WTC11 (cell line): ENCODE results near the gene WWOX. TPM values are rescaled to one million over a fixed set of nuclear protein-coding genes. Genes with fewer than 3 reads are reported as not detected.

Experiments used
- ATAC-seq: fragments of 200-7000 bp; cut with Tn5 transposase; 2 replicates; pipeline ENCODE4 v1.10.0; 2021; ENCODE audit warnings: mild to moderate bottlenecking, moderate library complexity
- CTCF ChIA-PET: fragments of 300-600 bp; sonication (Branson Sonifier 250); formaldehyde crosslinking; loops from one replicate; lab custom pipeline; 2021; ENCODE audit warnings: antibody characterized with exemption; lab: Charles Lee
- POLR2A ChIA-PET: fragments of 350-600 bp; sonication (Branson Sonifier 250); formaldehyde crosslinking; loops from one replicate; lab custom pipeline; 2021; ENCODE audit warnings: antibody characterized with exemption; lab: Charles Lee
- DNase-seq: peaks from one replicate; pipeline ENCODE4 v3.0.0; 2021; ENCODE audit warnings: low spot score
- H3K27ac Mint-ChIP-seq: 2 replicates; pipeline ENCODE4 v1.8.0; 2021; ENCODE audit warnings: mixed read lengths
- H3K27me3 Mint-ChIP-seq: 2 replicates; pipeline ENCODE4 v1.8.0; 2021; ENCODE audit warnings: low read depth, mild to moderate bottlenecking, moderate library complexity, mixed read lengths
- H3K36me3 Mint-ChIP-seq: 2 replicates; pipeline ENCODE4 v1.8.0; 2021; ENCODE audit warnings: mixed read lengths
- H3K4me1 Mint-ChIP-seq: 2 replicates; pipeline ENCODE4 v1.8.0; 2022; ENCODE audit warnings: mixed read lengths
- H3K4me3 Mint-ChIP-seq: 2 replicates; pipeline ENCODE4 v1.8.0; 2021; ENCODE audit warnings: mild to moderate bottlenecking, moderate library complexity, mixed read lengths
- H3K9me3 Mint-ChIP-seq: 2 replicates; pipeline ENCODE4 v1.8.0; 2021; ENCODE audit warnings: mixed read lengths
- ATF1 ChIP-seq: sonication (generic); formaldehyde crosslinking; IDR thresholded peaks from 2 replicates; pipeline ENCODE4 v1.8.1; 2023; ENCODE audit warnings: mild to moderate bottlenecking, moderate library complexity, missing genetic modification reagents
- CREM ChIP-seq: sonication (generic); formaldehyde crosslinking; IDR thresholded peaks from 2 replicates; pipeline ENCODE4 v1.8.1; 2022; ENCODE audit warnings: mild to moderate bottlenecking, missing genetic modification reagents, moderate library complexity
- JAZF1 ChIP-seq: fragments of 250-450 bp; sonication (Bioruptor Pico); IDR thresholded peaks from 2 replicates; pipeline ENCODE4 v1.9.0; 2021; ENCODE audit warnings: moderate library complexity, mild to moderate bottlenecking, inconsistent platforms
- KAT7 ChIP-seq: sonication (generic); formaldehyde crosslinking; IDR thresholded peaks from 2 replicates; pipeline ENCODE4 v1.8.1; 2023; ENCODE audit warnings: missing genetic modification reagents, mild to moderate bottlenecking, borderline replicate concordance
- MAX ChIP-seq: sonication (generic); formaldehyde crosslinking; IDR thresholded peaks from 2 replicates; pipeline ENCODE4 v1.8.0; 2022; ENCODE audit warnings: mild to moderate bottlenecking, missing genetic modification reagents
- MXD4 ChIP-seq: fragments of 250-450 bp; sonication (Bioruptor Pico); IDR thresholded peaks from 2 replicates; pipeline ENCODE4 v1.8.0; 2021; ENCODE audit warnings: mild to moderate bottlenecking, moderate library complexity, borderline replicate concordance
- NFYB ChIP-seq: sonication (generic); formaldehyde crosslinking; conservative IDR thresholded peaks from 2 replicates; pipeline ENCODE4 v1.8.0; 2022; ENCODE audit warnings: low read depth, missing genetic modification reagents
- RELA ChIP-seq: sonication (generic); formaldehyde crosslinking; IDR thresholded peaks from 2 replicates; pipeline ENCODE4 v1.8.1; 2022; ENCODE audit warnings: missing genetic modification reagents, mild to moderate bottlenecking, borderline replicate concordance
- SMAD4 ChIP-seq: sonication (generic); formaldehyde crosslinking; IDR thresholded peaks from 2 replicates; pipeline ENCODE4 v1.8.0; 2022; ENCODE audit warnings: mild to moderate bottlenecking, missing genetic modification reagents
- ZNF232 ChIP-seq: sonication (generic); formaldehyde crosslinking; IDR thresholded peaks from 2 replicates; pipeline ENCODE4 v1.8.0; 2022; ENCODE audit warnings: mild to moderate bottlenecking, missing genetic modification reagents
- ZNF396 ChIP-seq: fragments of 250-450 bp; sonication (Bioruptor Pico); IDR thresholded peaks from 2 replicates; pipeline ENCODE4 v1.8.0; 2021; ENCODE audit warnings: mild to moderate bottlenecking, moderate library complexity, borderline replicate concordance
- ZNF671 ChIP-seq: fragments of 250-450 bp; sonication (Bioruptor Pico); IDR thresholded peaks from 2 replicates; pipeline ENCODE4 v1.8.0; 2021; ENCODE audit warnings: mild to moderate bottlenecking
- total RNA-seq: library from RNA; stranded (reverse); gene quantifications from 3 replicates; pipeline ENCODE4 v1.2.3, GENCODE V29; 2021
- TF ChIP-seq, protein P1 (sequence below): sonication (generic); formaldehyde crosslinking; IDR thresholded peaks from 2 replicates; pipeline ENCODE4 v1.8.1; 2023; ENCODE audit warnings: mild to moderate bottlenecking, moderate library complexity, missing genetic modification reagents
- TF ChIP-seq, protein P2 (sequence below): sonication (generic); formaldehyde crosslinking; IDR thresholded peaks from 2 replicates; pipeline ENCODE4 v1.8.0; 2023; ENCODE audit warnings: mild to moderate bottlenecking, missing genetic modification reagents
- TF ChIP-seq, protein P3 (sequence below): sonication (generic); formaldehyde crosslinking; IDR thresholded peaks from 2 replicates; pipeline ENCODE4 v1.8.1; 2022; ENCODE audit warnings: mild to moderate bottlenecking, missing genetic modification reagents, moderate library complexity, borderline replicate concordance
- TF ChIP-seq, protein P4 (sequence below): fragments of 250-450 bp; sonication (Bioruptor Pico); IDR thresholded peaks from 2 replicates; pipeline ENCODE4 v1.9.0; 2021; ENCODE audit warnings: mild to moderate bottlenecking

The WWOX gene
- total RNA-seq, 1 experiment from 2014 or later, result 15.7 TPM

DNA sequence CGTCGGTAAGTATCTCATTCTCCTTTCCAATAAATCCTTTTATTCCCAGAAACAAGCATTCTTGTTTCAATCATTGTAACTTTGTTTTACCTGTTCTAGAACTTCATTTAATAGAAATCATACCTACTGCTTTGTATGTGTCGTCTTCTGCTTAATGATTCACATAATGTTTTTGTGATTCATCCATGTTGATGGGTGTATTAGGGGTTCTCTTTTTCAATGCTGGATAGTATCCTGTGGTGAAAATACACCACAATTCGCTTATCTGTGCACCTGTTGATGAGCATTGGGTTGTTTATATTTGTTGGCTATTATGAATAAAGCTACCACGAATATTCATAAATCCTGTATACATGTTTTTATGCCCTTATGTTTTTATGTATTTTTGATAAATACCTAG lies 797.8 kb downstream of the WWOX start:
- no peaks in the 10 kb centered on the region for H3K9me3 Mint-ChIP-seq
- DNase-seq, result no peak
- TF ChIP-seq ZNF671 (CRISPR knock-in tag), result no peak
- TF ChIP-seq, protein P1, sequence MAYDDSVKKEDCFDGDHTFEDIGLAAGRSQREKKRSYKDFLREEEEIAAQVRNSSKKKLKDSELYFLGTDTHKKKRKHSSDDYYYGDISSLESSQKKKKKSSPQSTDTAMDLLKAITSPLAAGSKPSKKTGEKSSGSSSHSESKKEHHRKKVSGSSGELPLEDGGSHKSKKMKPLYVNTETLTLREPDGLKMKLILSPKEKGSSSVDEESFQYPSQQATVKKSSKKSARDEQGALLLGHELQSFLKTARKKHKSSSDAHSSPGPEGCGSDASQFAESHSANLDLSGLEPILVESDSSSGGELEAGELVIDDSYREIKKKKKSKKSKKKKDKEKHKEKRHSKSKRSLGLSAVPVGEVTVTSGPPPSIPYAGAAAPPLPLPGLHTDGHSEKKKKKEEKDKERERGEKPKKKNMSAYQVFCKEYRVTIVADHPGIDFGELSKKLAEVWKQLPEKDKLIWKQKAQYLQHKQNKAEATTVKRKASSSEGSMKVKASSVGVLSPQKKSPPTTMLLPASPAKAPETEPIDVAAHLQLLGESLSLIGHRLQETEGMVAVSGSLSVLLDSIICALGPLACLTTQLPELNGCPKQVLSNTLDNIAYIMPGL, result no peak
- CTCF ChIA-PET, result no interaction called here
- no peaks in the 10 kb centered on the region for H3K36me3 Mint-ChIP-seq
- H3K27ac Mint-ChIP-seq, result no peak overlapping the region
- H3K4me1 Mint-ChIP-seq, result peaks cover 32% of the 10 kb centered on the region
- no peaks in the 10 kb centered on the region for H3K27me3 Mint-ChIP-seq
- POLR2A ChIA-PET, result no interaction called here
- no peak for ATAC-seq
- H3K4me3 Mint-ChIP-seq, result no peak overlapping the region

DNA sequence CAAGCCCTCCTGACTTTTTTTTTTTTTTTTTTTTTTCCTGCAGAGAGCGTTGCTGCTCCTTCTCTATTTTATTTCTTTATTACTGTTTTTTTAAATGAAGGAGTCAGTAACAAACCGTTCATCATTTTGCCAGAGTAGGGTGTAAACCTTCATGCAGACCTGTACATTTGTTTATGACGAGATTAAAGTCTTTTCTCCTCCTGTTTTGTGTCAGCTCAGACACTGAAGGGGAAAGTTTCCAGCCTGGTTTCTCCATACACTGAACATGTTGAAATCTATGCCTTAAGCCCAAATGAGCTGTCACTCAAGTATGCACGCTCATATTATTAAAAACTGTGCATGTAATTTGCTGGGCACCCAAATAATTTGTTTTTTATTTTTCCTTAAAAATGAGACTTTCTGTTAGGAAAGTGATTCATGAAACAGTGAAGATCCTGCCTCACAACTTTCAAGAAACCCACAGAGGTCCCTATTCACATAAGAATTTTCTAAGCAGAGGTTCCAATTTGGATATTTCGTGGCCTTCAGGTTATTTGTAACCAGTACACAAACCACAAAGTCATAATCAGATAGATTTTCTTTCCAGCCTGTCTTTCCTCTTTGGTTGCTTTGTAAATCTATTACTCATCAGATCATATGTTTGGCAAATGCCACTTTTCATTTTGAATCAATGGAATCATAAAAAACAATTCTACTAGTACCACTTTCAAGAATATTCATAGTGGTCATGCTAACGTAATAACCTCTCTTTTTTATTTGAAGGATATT lies 800.8 kb downstream of the WWOX start:
- no peak overlapping the region for H3K27ac Mint-ChIP-seq
- no peak overlapping the region for H3K4me3 Mint-ChIP-seq
- CTCF ChIA-PET, result no interaction called here
- H3K4me1 Mint-ChIP-seq, result peaks cover 35% of the 10 kb centered on the region
- ATAC-seq (no peak), DNase-seq (no peak)
- no peaks in the 10 kb centered on the region for H3K27me3 Mint-ChIP-seq
- peaks cover 5% of the 10 kb centered on the region; the same call in 1 of the 2 replicates for H3K36me3 Mint-ChIP-seq
- peaks cover 5% of the 10 kb centered on the region for H3K9me3 Mint-ChIP-seq
- TF ChIP-seq ZNF396 (no peak), RELA (CRISPR knock-in tag) (no peak), SMAD4 (CRISPR knock-in tag) (no peak), KAT7 (CRISPR knock-in tag) (no peak), JAZF1 (CRISPR knock-in tag) (no peak), NFYB (no peak), MXD4 (CRISPR knock-in tag) (no peak), MAX (CRISPR knock-in tag) (no peak)
- TF ChIP-seq, protein P2, sequence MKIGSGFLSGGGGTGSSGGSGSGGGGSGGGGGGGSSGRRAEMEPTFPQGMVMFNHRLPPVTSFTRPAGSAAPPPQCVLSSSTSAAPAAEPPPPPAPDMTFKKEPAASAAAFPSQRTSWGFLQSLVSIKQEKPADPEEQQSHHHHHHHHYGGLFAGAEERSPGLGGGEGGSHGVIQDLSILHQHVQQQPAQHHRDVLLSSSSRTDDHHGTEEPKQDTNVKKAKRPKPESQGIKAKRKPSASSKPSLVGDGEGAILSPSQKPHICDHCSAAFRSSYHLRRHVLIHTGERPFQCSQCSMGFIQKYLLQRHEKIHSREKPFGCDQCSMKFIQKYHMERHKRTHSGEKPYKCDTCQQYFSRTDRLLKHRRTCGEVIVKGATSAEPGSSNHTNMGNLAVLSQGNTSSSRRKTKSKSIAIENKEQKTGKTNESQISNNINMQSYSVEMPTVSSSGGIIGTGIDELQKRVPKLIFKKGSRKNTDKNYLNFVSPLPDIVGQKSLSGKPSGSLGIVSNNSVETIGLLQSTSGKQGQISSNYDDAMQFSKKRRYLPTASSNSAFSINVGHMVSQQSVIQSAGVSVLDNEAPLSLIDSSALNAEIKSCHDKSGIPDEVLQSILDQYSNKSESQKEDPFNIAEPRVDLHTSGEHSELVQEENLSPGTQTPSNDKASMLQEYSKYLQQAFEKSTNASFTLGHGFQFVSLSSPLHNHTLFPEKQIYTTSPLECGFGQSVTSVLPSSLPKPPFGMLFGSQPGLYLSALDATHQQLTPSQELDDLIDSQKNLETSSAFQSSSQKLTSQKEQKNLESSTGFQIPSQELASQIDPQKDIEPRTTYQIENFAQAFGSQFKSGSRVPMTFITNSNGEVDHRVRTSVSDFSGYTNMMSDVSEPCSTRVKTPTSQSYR, result no peak
- TF ChIP-seq, protein P3, sequence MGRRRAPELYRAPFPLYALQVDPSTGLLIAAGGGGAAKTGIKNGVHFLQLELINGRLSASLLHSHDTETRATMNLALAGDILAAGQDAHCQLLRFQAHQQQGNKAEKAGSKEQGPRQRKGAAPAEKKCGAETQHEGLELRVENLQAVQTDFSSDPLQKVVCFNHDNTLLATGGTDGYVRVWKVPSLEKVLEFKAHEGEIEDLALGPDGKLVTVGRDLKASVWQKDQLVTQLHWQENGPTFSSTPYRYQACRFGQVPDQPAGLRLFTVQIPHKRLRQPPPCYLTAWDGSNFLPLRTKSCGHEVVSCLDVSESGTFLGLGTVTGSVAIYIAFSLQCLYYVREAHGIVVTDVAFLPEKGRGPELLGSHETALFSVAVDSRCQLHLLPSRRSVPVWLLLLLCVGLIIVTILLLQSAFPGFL (CRISPR knock-in tag), result no peak
- TF ChIP-seq, all 79 proteins: peak for 0
- POLR2A ChIA-PET, result interaction anchor here (0.7 kb wide), 1 partner anchor 903 kb away, joined by 4 read pairs; no protein-coding TSS in a partner anchor

GRCh38 chr16:78900966-78901365 lies 801.5 kb downstream of the WWOX start:
- TF ChIP-seq ZNF232 (CRISPR knock-in tag) (no peak), CREM (CRISPR knock-in tag) (no peak), ATF1 (CRISPR knock-in tag) (no peak)
- TF ChIP-seq, protein P4, sequence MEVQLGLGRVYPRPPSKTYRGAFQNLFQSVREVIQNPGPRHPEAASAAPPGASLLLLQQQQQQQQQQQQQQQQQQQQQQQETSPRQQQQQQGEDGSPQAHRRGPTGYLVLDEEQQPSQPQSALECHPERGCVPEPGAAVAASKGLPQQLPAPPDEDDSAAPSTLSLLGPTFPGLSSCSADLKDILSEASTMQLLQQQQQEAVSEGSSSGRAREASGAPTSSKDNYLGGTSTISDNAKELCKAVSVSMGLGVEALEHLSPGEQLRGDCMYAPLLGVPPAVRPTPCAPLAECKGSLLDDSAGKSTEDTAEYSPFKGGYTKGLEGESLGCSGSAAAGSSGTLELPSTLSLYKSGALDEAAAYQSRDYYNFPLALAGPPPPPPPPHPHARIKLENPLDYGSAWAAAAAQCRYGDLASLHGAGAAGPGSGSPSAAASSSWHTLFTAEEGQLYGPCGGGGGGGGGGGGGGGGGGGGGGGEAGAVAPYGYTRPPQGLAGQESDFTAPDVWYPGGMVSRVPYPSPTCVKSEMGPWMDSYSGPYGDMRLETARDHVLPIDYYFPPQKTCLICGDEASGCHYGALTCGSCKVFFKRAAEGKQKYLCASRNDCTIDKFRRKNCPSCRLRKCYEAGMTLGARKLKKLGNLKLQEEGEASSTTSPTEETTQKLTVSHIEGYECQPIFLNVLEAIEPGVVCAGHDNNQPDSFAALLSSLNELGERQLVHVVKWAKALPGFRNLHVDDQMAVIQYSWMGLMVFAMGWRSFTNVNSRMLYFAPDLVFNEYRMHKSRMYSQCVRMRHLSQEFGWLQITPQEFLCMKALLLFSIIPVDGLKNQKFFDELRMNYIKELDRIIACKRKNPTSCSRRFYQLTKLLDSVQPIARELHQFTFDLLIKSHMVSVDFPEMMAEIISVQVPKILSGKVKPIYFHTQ, result no peak
- CTCF ChIA-PET, result interaction anchor here (2.1 kb wide), 1 partner anchor 12 kb away, joined by 6 read pairs; no protein-coding TSS in a partner anchor
- H3K27ac Mint-ChIP-seq, result no peak overlapping the region

More at GRCh38 chr16:78900966-78901365, 801.5 kb downstream of the WWOX start:
- Mint-ChIP-seq H3K4me1 (peaks cover 36% of the 10 kb centered on the region), H3K9me3 (peaks cover 5% of the 10 kb centered on the region), H3K4me3 (no peak overlapping the region), H3K27me3 (no peaks in the 10 kb centered on the region), H3K36me3 (peaks cover 5% of the 10 kb centered on the region; the same call in 1 of the 2 replicates)
- POLR2A ChIA-PET, result no interaction called here
- ATAC-seq (no peak), DNase-seq (no peak)
